HG03442 (cell line): ENCODE measurements around the gene FXN.

Experiments used
- ATAC-seq: cut with Tn5 transposase; IDR thresholded peaks from one replicate; pipeline ENCODE4 v1.9.1; 2021; ENCODE audit warnings: mild to moderate bottlenecking, moderate library complexity; ENCODE audit not compliant: unreplicated experiment

Gene FXN

DNA sequence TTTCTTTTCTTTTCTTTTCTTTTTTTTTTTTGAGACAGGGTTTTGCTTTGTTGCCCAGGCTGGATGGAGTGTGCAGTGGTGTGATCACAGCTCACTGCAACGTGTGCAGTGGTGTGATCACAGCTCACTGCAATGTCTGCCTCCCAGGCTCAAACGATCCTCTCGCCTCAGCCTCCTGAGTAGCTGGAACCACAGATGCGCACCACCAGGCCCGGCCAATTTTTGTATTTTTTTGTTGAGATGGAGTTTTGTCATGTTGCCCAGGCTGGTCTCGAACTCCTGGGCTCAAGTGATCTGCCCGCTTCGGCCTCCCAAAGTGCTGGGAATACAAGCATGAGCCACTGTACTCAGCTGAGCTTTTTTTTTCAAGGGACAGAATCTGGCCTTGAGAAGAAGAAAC lies 101.8 kb downstream of the FXN start:
- ATAC-seq = no peak

DNA sequence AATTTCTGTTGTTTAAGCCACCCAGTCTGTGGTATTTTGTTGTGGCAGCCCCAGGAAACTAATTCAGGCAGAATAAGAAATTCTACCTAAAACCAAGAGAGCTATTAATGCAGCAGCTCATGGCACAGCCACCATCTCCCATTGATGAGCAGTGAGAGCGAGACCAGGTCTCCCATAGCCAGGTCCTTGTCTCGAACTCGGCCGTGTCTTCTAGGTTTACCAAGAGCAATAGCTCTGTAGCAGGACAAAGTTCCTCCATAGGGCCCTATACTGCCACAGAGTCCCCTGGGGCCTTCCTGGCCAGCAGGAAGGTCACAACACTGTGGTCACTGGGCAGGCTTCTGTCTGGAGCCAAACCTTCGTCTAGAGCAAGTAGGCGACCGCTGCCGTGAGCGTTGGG lies 104.0 kb downstream of the FXN start:
- ATAC-seq = no peak

- no peak for ATAC-seq
Observed at GRCh38 chr9:69140123-69140735, 104.7 kb downstream of the FXN start.

GRCh38 chr9:69141851-69142250 lies 106.3 kb downstream of the FXN start:
- no peak for ATAC-seq

GRCh38 chr9:69143291-69143690 lies 107.7 kb downstream of the FXN start:
- no peak for ATAC-seq

DNA sequence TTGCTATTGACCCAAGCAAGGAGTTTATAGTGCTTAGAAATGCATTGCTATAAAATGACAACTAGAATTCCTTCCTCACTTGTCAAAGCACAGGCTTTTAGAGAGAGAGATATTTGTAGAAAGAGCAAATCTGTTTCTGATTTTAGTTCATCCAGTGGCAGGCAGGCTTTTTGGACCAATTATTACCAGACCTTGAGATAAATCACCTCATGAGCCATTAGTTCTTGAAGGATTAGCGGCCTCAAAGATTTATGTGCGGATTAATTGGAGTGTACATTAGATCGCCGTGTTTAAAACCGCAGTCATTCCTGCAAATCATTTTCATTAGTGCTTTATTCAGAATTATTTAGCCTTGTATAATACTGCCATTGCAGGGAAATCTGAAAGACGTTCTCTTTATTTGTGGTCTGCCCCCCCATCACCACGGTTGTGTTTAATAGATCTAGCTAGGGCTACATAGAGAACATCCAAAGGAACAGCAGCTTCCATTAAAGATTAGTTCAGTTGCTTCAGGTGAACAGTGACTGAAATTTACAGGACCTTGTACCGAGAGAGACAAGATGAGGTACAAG lies 109.7 kb downstream of the FXN start:
- ATAC-seq = no peak

GRCh38 chr9:69147041-69147834 lies 111.7 kb downstream of the FXN start:
- no peak for ATAC-seq

DNA sequence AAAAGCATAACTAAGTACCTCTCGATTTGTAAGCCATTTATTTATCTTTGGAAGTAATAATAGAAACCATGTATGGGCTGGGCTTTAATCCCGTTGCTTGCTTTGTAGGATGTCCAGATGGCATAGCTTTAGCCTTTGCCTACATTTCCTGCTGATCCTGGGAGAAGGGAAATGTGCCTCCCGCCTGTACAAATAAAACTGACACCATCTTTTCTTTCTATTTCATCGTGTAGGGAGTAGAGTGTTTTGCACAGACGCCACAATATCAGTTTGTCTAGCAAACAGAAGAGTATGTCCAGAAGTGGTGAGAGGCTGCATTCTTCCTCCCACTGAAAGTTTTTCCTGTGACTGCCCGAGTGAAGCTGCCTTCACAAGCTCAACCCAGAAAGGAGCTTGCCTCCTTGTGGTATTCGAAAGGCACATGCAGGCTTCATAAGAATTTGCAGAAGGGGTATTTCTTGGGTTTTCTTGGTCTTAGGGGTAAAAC lies 113.8 kb downstream of the FXN start:
- ATAC-seq = no peak
